Measurements from ENCODE around the gene CCDC14.

The CCDC14 gene

GRCh38 chr3:123864706-123865105, 96.3 kb downstream of the CCDC14 start:
- no peak for TF ChIP-seq CTCF (conservative IDR thresholded peaks at IDR 0.05; ENCODE audit: low read depth, low read length)
- no peak for DNase-seq (ENCODE audit: low read depth)
- no peak overlapping the region for H3K4me3 ChIP-seq (ENCODE audit: low read depth, low read length)

Data from choroid plexus epithelial cell (primary cell).